Glutamatergic neuron (in vitro differentiated cells): ENCODE measurements around the gene ADCY3. TPM values are rescaled to one million over a fixed set of nuclear protein-coding genes. Genes with fewer than 3 reads are reported as not detected.

Experiments
- DNase-seq: peaks from one replicate; pipeline ENCODE4 v3.0.0; 2022
- H3K27ac Mint-ChIP-seq: one replicate; pipeline ENCODE4 v1.8.0; 2020; ENCODE audit warnings: mild to moderate bottlenecking, mixed read lengths, inconsistent platforms; ENCODE audit not compliant: unreplicated experiment
- H3K27me3 Mint-ChIP-seq: one replicate; pipeline ENCODE4 v1.8.0; 2020; ENCODE audit warnings: mild to moderate bottlenecking, moderate library complexity, mixed read lengths, inconsistent platforms; ENCODE audit not compliant: unreplicated experiment
- H3K36me3 Mint-ChIP-seq: one replicate; pipeline ENCODE4 v1.8.0; 2020; ENCODE audit warnings: mild to moderate bottlenecking, mixed read lengths, inconsistent platforms; ENCODE audit not compliant: unreplicated experiment
- H3K4me1 Mint-ChIP-seq: one replicate; pipeline ENCODE4 v1.8.0; 2020; ENCODE audit warnings: mild to moderate bottlenecking, low read depth, mixed read lengths, inconsistent platforms; ENCODE audit not compliant: unreplicated experiment
- H3K4me3 Mint-ChIP-seq: one replicate; pipeline ENCODE4 v1.8.0; 2020; ENCODE audit warnings: mild to moderate bottlenecking, mixed read lengths, inconsistent platforms; ENCODE audit not compliant: unreplicated experiment
- H3K9me3 Mint-ChIP-seq: one replicate; pipeline ENCODE4 v1.8.0; 2020; ENCODE audit warnings: mild to moderate bottlenecking, moderate library complexity, mixed read lengths, inconsistent platforms; ENCODE audit not compliant: unreplicated experiment
- CTCF ChIP-seq: fragments of 200-600 bp; sonication (generic); IDR thresholded peaks from one replicate; pipeline ENCODE4 v1.5.0; 2021; ENCODE audit not compliant: partially characterized antibody, unreplicated experiment
- total RNA-seq: library from RNA; stranded (reverse); fragmentation: NEBNext Ultra II Directional; extraction: Animal tissue kit (Norgen Biotek cat#: 25700); gene quantifications from one replicate; pipeline ENCODE4 v1.2.1, GENCODE V29; 2021; ENCODE audit not compliant: unreplicated experiment

The ADCY3 gene
- total RNA-seq, 1 donor from 2014 or later = 76.2 TPM

DNA sequence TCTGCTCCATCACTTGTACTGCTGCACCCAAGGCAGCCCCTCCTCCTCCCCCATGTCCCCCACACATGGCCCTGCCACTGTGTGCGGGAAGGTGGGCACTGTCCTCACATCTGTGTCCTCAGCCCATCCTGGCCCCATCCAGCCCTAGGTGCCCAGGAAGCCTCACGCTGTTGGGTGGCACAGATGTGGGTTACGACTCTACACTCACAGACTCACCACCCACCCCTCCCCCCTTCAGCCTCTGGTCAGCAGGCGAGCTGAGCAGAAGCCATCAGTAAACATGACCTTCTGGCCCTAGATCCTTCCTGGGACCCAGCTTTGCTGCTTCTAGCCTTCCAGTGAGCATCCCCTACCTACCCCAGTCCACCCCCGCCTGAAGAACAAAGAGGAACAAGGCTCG, 43.0 kb downstream of the ADCY3 start:
- no peak for DNase-seq
- TF ChIP-seq CTCF = no peak
- H3K27me3 Mint-ChIP-seq = peaks cover 4% of the 10 kb centered on the region
- H3K4me3 Mint-ChIP-seq = peak overlapping the region; percentile 1
- H3K4me1 Mint-ChIP-seq = peaks cover 27% of the 10 kb centered on the region
- H3K27ac Mint-ChIP-seq = peak overlapping the region; percentile 71
- H3K9me3 Mint-ChIP-seq = peaks cover 7% of the 10 kb centered on the region
- no peaks in the 10 kb centered on the region for H3K36me3 Mint-ChIP-seq

GRCh38 chr2:24875901-24876300, 44.1 kb downstream of the ADCY3 start:
- no peak for DNase-seq
- no peak overlapping the region for H3K27ac Mint-ChIP-seq
- H3K9me3 Mint-ChIP-seq = peaks cover 9% of the 10 kb centered on the region
- H3K4me1 Mint-ChIP-seq = peaks cover 29% of the 10 kb centered on the region
- H3K27me3 Mint-ChIP-seq = peaks cover 4% of the 10 kb centered on the region
- no peaks in the 10 kb centered on the region for H3K36me3 Mint-ChIP-seq
- no peak for TF ChIP-seq CTCF
- H3K4me3 Mint-ChIP-seq = no peak overlapping the region

- DNase-seq = no peak
- no peak for TF ChIP-seq CTCF
- H3K4me3 Mint-ChIP-seq = no peak overlapping the region
- peaks cover 3% of the 10 kb centered on the region for H3K27me3 Mint-ChIP-seq
- H3K4me1 Mint-ChIP-seq = peaks cover 27% of the 10 kb centered on the region
- no peak overlapping the region for H3K27ac Mint-ChIP-seq
- H3K9me3 Mint-ChIP-seq = peaks cover 9% of the 10 kb centered on the region
- no peaks in the 10 kb centered on the region for H3K36me3 Mint-ChIP-seq
These were observed 44.8 kb downstream of the ADCY3 start for GRCh38 chr2:24875272-24875671.

- Mint-ChIP-seq H3K27ac (no peak overlapping the region), H3K36me3 (no peaks in the 10 kb centered on the region), H3K27me3 (peaks cover 2% of the 10 kb centered on the region), H3K4me1 (peaks cover 26% of the 10 kb centered on the region), H3K4me3 (no peak overlapping the region), H3K9me3 (peaks cover 9% of the 10 kb centered on the region)
- no peak for DNase-seq
- no peak for TF ChIP-seq CTCF
These were observed 46.0 kb downstream of the ADCY3 start for GRCh38 chr2:24874035-24874434.

DNA sequence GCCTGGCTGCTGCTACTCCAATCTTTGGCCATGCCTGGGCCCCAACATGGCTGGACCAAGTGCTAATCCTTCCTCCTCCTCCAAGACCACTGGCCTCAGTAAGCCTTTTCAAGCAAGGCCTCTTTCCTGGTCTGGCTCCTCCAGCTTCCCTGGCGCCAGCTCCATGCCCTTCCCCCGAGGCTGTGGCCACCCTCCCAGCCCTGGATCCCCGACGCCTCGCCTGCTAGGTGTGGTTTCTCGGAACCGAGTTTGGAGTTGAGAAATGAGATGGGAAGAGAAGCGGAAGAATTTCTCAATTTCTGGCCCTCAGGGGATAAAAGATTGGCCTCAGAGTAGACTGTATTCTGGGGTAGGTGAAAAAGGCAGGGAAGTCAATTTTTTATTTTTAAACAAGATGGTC, 46.4 kb downstream of the ADCY3 start:
- no peaks in the 10 kb centered on the region for H3K36me3 Mint-ChIP-seq
- TF ChIP-seq CTCF = no peak
- H3K27me3 Mint-ChIP-seq = peaks cover 2% of the 10 kb centered on the region
- no peak for DNase-seq
- H3K4me1 Mint-ChIP-seq = peaks cover 24% of the 10 kb centered on the region
- no peak overlapping the region for H3K27ac Mint-ChIP-seq
- H3K9me3 Mint-ChIP-seq = peaks cover 9% of the 10 kb centered on the region
- no peak overlapping the region for H3K4me3 Mint-ChIP-seq
